ENCODE data around the gene RBPMS2. TPM values are rescaled to one million over a fixed set of nuclear protein-coding genes. Genes with fewer than 3 reads are reported as not detected.
A peak's percentile ranks its signal among the peaks of the same experiment; 100 is the strongest.

RBPMS2 gene
- total and polyA plus RNA-seq, 3 experiments from 2014 or later: not detected

DNA sequence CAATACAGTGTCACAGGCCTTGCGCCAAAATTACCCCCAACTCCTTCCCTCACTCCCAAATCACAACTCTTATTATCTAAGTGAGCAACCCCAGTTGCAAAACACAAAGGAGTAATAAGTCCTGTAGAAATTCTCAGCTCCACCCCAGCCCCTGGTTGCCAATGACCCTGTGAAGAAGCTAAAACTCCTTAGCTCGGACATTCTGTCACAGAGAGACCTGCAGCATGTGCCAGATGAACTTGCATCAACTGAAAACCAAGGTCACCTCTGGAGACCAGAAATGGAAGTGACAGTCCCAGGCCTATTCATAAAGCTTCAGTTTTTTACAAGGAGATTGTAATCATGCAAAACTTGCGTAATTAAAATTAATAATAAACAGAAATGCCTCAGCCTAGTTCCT is 55.2 kb downstream of the RBPMS2 start:
- no peaks in the 10 kb centered on the region for H3K27me3 Mint-ChIP-seq

DNA sequence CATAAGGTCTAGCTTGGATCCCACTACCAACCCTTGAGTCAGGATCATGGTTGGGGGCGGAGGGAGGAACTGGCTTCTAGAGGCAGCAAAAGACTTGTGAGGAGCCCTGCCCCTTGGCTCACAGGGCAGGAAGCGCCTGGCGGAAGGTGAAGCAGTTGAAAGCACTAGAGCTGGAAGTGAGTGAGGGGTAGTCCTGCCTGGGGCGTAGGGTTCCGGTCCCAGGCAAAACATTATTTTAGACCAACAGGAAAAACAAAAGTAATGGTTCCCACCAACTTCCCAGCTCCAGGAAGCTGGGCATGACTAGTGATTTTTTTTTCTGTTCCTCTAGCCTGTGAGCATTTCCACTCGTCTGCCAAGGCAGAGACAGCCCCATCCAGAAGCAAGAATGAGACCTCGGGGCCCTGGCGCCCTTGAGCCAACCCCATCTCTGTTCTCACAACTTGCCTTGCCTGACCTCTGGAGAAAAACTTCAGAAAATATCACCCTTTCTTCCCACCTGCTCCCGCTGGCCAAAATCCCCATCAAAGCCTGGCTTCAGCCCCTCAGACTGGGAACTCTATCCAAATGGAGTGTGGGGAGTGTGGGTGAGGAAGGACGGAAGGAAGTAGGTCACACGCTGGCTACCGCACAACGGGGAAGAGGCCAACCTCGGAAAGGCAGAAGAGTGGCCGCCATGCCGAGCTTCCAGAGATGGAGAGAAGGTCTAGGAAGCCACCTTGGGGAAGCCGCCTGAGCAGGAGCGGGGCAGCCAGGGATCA is 57.5 kb downstream of the RBPMS2 start:
- POLR2A ChIA-PET: no interaction called here
- Mint-ChIP-seq H3K4me1 (peaks cover 0 to 13% (median 0%) of the 10 kb centered on the region in 3 donors), H3K36me3 (no peaks in the 10 kb centered on the region), H3K27ac (peak overlapping the region in 1 of 8 donors; percentile 38), H3K4me3 (no peak overlapping the region), H3K27me3 (no peaks in the 10 kb centered on the region), H3K9me3 (no peaks in the 10 kb centered on the region)
- no peaks in the 10 kb centered on the region for H3K36me3 ChIP-seq (ENCODE audit: insufficient read depth, low read length)
- H3K9me3 ChIP-seq (ENCODE audit: low read length): no peaks in the 10 kb centered on the region
- DNase-seq: peak in 1 of 5 donors; percentile 27
- peaks cover 15% of the 10 kb centered on the region for H3K4me1 ChIP-seq (ENCODE audit: insufficient read depth, low read length)
- CTCF ChIA-PET: interaction anchor here (1.4 to 4.4 kb wide), 2 partner anchors 10 to 30 kb away, joined by 3 to 23 read pairs; no protein-coding TSS in a partner anchor
- no peak overlapping the region for H3K4me3 ChIP-seq (ENCODE audit: low read length)
- no peaks in the 10 kb centered on the region for H3K27me3 ChIP-seq (ENCODE audit: insufficient read depth, low read length, poor library complexity, severe bottlenecking)
- no peak overlapping the region for H3K27ac ChIP-seq (ENCODE audit: low read depth, low read length)

More for the DNA sequence above, 55.2 kb downstream of the RBPMS2 start:
- ChIA-PET CTCF (interaction anchor here (1.1 to 4.4 kb wide), 3 partner anchors 8 to 35 kb away, joined by 3 to 23 read pairs (median 5); no protein-coding TSS in a partner anchor), POLR2A (no interaction called here)
- Mint-ChIP-seq H3K4me1 (peaks cover 0 to 13% (median 0%) of the 10 kb centered on the region in 3 donors), H3K27ac (no peak overlapping the region), H3K4me3 (no peak overlapping the region), H3K9me3 (no peaks in the 10 kb centered on the region), H3K36me3 (no peaks in the 10 kb centered on the region)
- Histone ChIP-seq H3K36me3 (ENCODE audit: insufficient read depth, low read length) (no peaks in the 10 kb centered on the region), H3K27ac (ENCODE audit: low read depth, low read length) (no peak overlapping the region), H3K4me3 (ENCODE audit: low read length) (no peak overlapping the region), H3K4me1 (ENCODE audit: insufficient read depth, low read length) (peaks cover 15% of the 10 kb centered on the region), H3K27me3 (ENCODE audit: insufficient read depth, low read length, poor library complexity, severe bottlenecking) (no peaks in the 10 kb centered on the region), H3K9me3 (ENCODE audit: low read length) (no peaks in the 10 kb centered on the region)
- no peak for DNase-seq

DNA sequence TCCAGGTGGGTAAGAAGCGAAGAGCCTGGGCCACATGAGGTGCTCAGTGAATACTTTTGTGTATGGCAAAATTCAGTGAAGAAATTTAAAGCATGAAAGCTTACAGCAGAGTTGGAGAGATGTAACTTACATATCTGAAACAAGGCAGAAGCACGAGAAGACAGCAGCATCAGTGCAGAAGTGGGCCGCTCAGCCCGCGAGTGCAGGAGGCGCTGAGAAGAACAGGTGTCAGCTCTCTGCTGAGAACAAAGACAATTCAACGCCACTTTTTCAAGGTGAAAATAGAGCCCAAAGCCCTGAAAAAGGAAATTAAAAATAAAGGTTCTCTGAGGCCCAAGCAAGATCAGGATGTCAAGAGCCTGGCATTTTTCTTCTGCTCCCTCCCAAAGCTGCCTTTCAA is 58.3 kb downstream of the RBPMS2 start:
- Histone ChIP-seq H3K36me3 (ENCODE audit: insufficient read depth, low read length) (no peaks in the 10 kb centered on the region), H3K27me3 (ENCODE audit: insufficient read depth, low read length, poor library complexity, severe bottlenecking) (no peaks in the 10 kb centered on the region), H3K9me3 (ENCODE audit: low read length) (no peaks in the 10 kb centered on the region), H3K27ac (ENCODE audit: low read depth, low read length) (no peak overlapping the region), H3K4me1 (ENCODE audit: insufficient read depth, low read length) (peaks cover 15% of the 10 kb centered on the region), H3K4me3 (ENCODE audit: low read length) (no peak overlapping the region)
- no peaks in the 10 kb centered on the region for H3K9me3 Mint-ChIP-seq
- CTCF ChIA-PET: interaction anchor here (1.7 to 4.4 kb wide), 2 partner anchors 11 kb away, joined by 7 to 23 read pairs; no protein-coding TSS in a partner anchor
- peak overlapping the region in 1 of 8 donors; percentile 58 for H3K27ac Mint-ChIP-seq
- no peaks in the 10 kb centered on the region for H3K36me3 Mint-ChIP-seq
- H3K4me3 Mint-ChIP-seq: no peak overlapping the region
- no peaks in the 10 kb centered on the region for H3K27me3 Mint-ChIP-seq
- POLR2A ChIA-PET: no interaction called here
- peak in 1 of 5 donors; percentile 16 for DNase-seq
- H3K4me1 Mint-ChIP-seq: peaks cover 0 to 13% (median 0%) of the 10 kb centered on the region in 3 donors

DNA sequence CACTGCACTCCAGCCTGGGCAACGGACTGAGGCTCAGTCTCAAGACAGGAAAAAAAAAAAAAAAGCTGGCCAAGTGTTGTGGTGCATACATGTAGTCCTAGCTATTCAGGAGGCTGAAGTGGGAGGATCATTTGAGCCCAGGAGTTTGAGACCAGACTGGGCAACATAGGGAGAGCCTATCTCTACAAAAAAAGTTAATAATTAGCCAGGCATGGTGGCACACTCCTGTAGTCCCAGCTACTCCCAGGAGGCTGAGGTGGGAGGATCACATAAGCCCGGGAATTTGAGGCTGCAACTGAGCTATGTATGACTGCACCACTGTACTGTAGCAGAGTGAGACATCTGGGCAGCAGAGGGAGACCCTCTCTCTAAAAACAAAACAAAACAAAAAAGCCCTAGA is 58.9 kb downstream of the RBPMS2 start:
- Histone ChIP-seq H3K4me1 (ENCODE audit: insufficient read depth, low read length) (peaks cover 15% of the 10 kb centered on the region), H3K27ac (ENCODE audit: low read depth, low read length) (no peak overlapping the region), H3K9me3 (ENCODE audit: low read length) (no peaks in the 10 kb centered on the region), H3K4me3 (ENCODE audit: low read length) (no peak overlapping the region), H3K36me3 (ENCODE audit: insufficient read depth, low read length) (no peaks in the 10 kb centered on the region), H3K27me3 (ENCODE audit: insufficient read depth, low read length, poor library complexity, severe bottlenecking) (no peaks in the 10 kb centered on the region)
- Mint-ChIP-seq H3K4me3 (no peak overlapping the region), H3K9me3 (no peaks in the 10 kb centered on the region), H3K27me3 (no peaks in the 10 kb centered on the region), H3K4me1 (peaks cover 0 to 13% (median 0%) of the 10 kb centered on the region in 3 donors), H3K27ac (peak overlapping the region in 1 of 8 donors; percentile 21), H3K36me3 (peaks cover 0 to 1% (median 0%) of the 10 kb centered on the region in 3 donors)
- ChIA-PET CTCF (interaction anchor here (1.7 to 4.4 kb wide), 2 partner anchors 10 to 12 kb away, joined by 7 to 23 read pairs; no protein-coding TSS in a partner anchor), POLR2A (no interaction called here)
- no peak for DNase-seq

DNA sequence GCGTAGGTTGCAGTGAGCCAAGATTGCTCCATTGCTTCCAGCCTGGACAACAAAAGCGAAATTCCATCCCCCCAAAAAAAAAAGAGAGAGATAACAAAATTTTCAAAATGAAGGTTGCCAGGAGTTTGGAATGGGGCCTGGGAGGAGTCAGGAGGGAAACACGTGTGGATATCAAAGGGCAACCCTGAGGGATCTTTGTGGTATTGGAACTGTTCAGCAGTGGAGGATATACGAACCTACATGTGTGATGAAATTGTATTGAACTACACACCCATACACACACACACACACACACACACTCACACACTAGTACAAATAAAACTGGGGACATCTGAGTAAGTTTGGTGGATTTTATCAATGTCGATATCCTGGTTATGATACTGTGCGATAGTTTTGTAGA is 61.8 kb downstream of the RBPMS2 start:
- H3K4me3 ChIP-seq (ENCODE audit: low read length): no peak overlapping the region
- CTCF ChIA-PET: no interaction called here
- no peaks in the 10 kb centered on the region for H3K9me3 Mint-ChIP-seq

DNA sequence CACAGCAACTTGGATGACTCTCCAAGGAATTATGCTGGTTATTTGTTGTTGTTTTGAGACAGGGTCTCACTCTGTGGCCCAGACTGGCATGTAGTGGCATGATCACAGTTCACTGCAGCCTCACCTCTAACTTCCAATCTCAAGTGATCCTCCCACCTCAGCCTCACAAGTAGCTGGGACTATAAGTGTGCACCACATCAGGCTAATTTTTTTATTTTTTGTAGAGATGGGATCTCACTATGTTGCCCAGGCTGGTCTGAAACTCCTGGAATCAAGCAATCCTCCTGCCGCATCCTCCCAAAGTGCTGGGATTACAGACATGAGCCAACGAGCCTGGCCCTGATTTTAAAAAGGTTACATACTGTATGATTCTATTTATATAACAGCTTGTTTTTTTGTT is 63.0 kb downstream of the RBPMS2 start:
- CTCF ChIA-PET: interaction anchor here (1.5 kb wide), 1 partner anchor 11 kb away, joined by 3 read pairs; no protein-coding TSS in a partner anchor
- Mint-ChIP-seq H3K4me3 (no peak overlapping the region), H3K27ac (no peak overlapping the region), H3K27me3 (peaks cover 0 to 3% of the 10 kb centered on the region in 2 donors), H3K4me1 (peaks cover 0 to 5% (median 0%) of the 10 kb centered on the region in 3 donors), H3K36me3 (peaks cover 0 to 5% (median 0%) of the 10 kb centered on the region in 3 donors), H3K9me3 (no peaks in the 10 kb centered on the region)
- H3K4me1 ChIP-seq (ENCODE audit: insufficient read depth, low read length): peaks cover 6% of the 10 kb centered on the region
- DNase-seq: no peak
- H3K27ac ChIP-seq (ENCODE audit: low read depth, low read length): no peak overlapping the region
- H3K9me3 ChIP-seq (ENCODE audit: low read length): no peaks in the 10 kb centered on the region
- POLR2A ChIA-PET: no interaction called here
- no peak overlapping the region for H3K4me3 ChIP-seq (ENCODE audit: low read length)
- no peaks in the 10 kb centered on the region for H3K27me3 ChIP-seq (ENCODE audit: insufficient read depth, low read length, poor library complexity, severe bottlenecking)
- no peaks in the 10 kb centered on the region for H3K36me3 ChIP-seq (ENCODE audit: insufficient read depth, low read length)

More for the DNA sequence above, 61.8 kb downstream of the RBPMS2 start:
- no peak for DNase-seq
- Mint-ChIP-seq H3K27me3 (peaks cover 0 to 2% of the 10 kb centered on the region in 2 donors), H3K27ac (no peak overlapping the region), H3K4me3 (no peak overlapping the region), H3K4me1 (peaks cover 0 to 13% (median 0%) of the 10 kb centered on the region in 3 donors), H3K36me3 (peaks cover 0 to 5% (median 0%) of the 10 kb centered on the region in 3 donors)
- no peak overlapping the region for H3K27ac ChIP-seq (ENCODE audit: low read depth, low read length)
- no peaks in the 10 kb centered on the region for H3K36me3 ChIP-seq (ENCODE audit: insufficient read depth, low read length)
- peaks cover 15% of the 10 kb centered on the region for H3K4me1 ChIP-seq (ENCODE audit: insufficient read depth, low read length)
- H3K9me3 ChIP-seq (ENCODE audit: low read length): no peaks in the 10 kb centered on the region
- H3K27me3 ChIP-seq (ENCODE audit: insufficient read depth, low read length, poor library complexity, severe bottlenecking): no peaks in the 10 kb centered on the region
- POLR2A ChIA-PET: no interaction called here

DNA sequence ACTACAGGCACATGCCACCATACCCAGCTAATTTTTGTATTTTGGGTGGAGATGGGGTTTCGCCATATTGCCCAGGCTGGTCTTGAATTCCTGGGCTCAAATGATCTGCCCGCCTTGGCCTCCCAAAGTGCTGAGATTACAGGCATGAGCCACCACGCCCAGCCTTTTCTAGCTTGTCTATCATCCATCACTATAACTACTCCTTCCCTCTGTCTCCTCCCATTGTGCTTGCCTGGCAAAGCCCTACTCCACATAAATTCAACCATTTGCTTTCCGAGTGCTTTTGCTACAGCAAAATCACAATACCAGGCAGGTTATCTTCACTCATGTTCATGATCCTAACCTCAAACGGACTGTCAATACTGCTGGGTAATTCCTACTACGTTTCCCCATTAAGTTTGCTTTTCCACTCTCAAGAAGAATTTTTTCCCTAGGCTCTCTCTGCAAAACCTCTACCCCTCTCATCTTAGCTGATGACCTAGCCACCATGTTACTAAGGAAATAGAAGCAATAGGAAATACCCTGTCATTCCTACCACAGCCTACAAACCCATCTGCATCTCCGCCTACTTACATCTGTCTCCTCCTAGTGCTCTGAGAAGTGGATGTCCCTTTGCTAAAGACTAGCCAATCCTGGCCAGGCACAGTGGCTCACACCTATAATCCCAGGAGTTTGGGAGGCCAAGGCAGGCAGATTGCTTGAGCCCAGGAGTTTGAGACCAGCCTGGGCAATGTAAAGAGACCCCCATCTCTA is 64.5 kb downstream of the RBPMS2 start:
- Mint-ChIP-seq H3K36me3 (peaks cover 0 to 5% (median 0%) of the 10 kb centered on the region in 3 donors), H3K4me1 (no peaks in the 10 kb centered on the region), H3K27me3 (peaks cover 0 to 3% of the 10 kb centered on the region in 2 donors), H3K4me3 (peak overlapping the region in 1 of 7 donors; percentile 32), H3K9me3 (no peaks in the 10 kb centered on the region), H3K27ac (peak overlapping the region in 1 of 8 donors; percentile 9)
- H3K4me3 ChIP-seq (ENCODE audit: low read length): no peak overlapping the region
- POLR2A ChIA-PET: interaction anchor here (0.7 kb wide), 1 partner anchor 137 kb away, joined by 3 read pairs; no protein-coding TSS in a partner anchor
- no peak for DNase-seq
- H3K27ac ChIP-seq (ENCODE audit: low read depth, low read length): no peak overlapping the region
- H3K36me3 ChIP-seq (ENCODE audit: insufficient read depth, low read length): no peaks in the 10 kb centered on the region
- CTCF ChIA-PET: interaction anchor here (1.1 kb wide), 1 partner anchor 25 kb away, joined by 3 read pairs; no protein-coding TSS in a partner anchor
- H3K27me3 ChIP-seq (ENCODE audit: insufficient read depth, low read length, poor library complexity, severe bottlenecking): no peaks in the 10 kb centered on the region
- no peaks in the 10 kb centered on the region for H3K4me1 ChIP-seq (ENCODE audit: insufficient read depth, low read length)
- no peaks in the 10 kb centered on the region for H3K9me3 ChIP-seq (ENCODE audit: low read length)

All from CD8-positive, alpha-beta memory T cell (primary cell).